ENCODE results near the gene SLC9A7. TPM values are rescaled to one million over a fixed set of nuclear protein-coding genes. Genes with fewer than 3 reads are reported as not detected.

SLC9A7 gene
- total RNA-seq, 1 donor from 2014 or later = 43.8 TPM

GRCh38 chrX:46573331-46573891 is 185.5 kb downstream of the SLC9A7 start, which contains the start of gene CHST7:
Gene CHST7 (plus strand): TSS chrX:46573765. CDS start chrX:46573932, 167 bp downstream.
- DNase-seq = peak; percentile 86
- intact Hi-C loops (cut with micrococcal nuclease) = loop anchor here (2.0 to 5.0 kb wide), 4 partner anchors 37 to 264 kb away; partner anchors contain the start of gene RP2
- Mint-ChIP-seq H3K4me1 (peaks cover 35% of the 10 kb centered on the region), H3K27ac (peak within 1 kb of the TSS; percentile 88), H3K9me3 (no peaks in the 10 kb centered on the region), H3K27me3 (no peaks in the 10 kb centered on the region), H3K4me3 (peak within 1 kb of the TSS; percentile 89), H3K36me3 (ENCODE audit: low read depth) (peaks cover 7% of the 10 kb centered on the region)

- Mint-ChIP-seq H3K36me3 (ENCODE audit: low read depth) (peaks cover 3% of the 10 kb centered on the region), H3K9me3 (no peaks in the 10 kb centered on the region), H3K4me1 (peaks cover 31% of the 10 kb centered on the region), H3K4me3 (peak overlapping the region; percentile 89), H3K27me3 (no peaks in the 10 kb centered on the region), H3K27ac (peak overlapping the region; percentile 88)
- peak; percentile 65 for DNase-seq
- intact Hi-C loops (cut with micrococcal nuclease) = loop anchor here (1.0 to 5.0 kb wide), 8 partner anchors 10 to 265 kb away; partner anchors contain the start of genes RP2 and ZNF674
Measured at GRCh38 chrX:46572340-46572936, 186.5 kb downstream of the SLC9A7 start.

GRCh38 chrX:46571423-46572339 is 187.2 kb downstream of the SLC9A7 start:
- Mint-ChIP-seq H3K36me3 (ENCODE audit: low read depth) (peaks cover 3% of the 10 kb centered on the region), H3K27me3 (no peaks in the 10 kb centered on the region), H3K27ac (peak overlapping the region; percentile 88), H3K4me1 (peaks cover 27% of the 10 kb centered on the region), H3K4me3 (peak overlapping the region; percentile 89), H3K9me3 (no peaks in the 10 kb centered on the region)
- DNase-seq = no peak
- intact Hi-C loops (cut with micrococcal nuclease) = loop anchor here (1.0 to 5.0 kb wide), 8 partner anchors 9 to 266 kb away; partner anchors contain the start of genes RP2 and ZNF674

GRCh38 chrX:46569621-46570020 is 189.3 kb downstream of the SLC9A7 start:
- Mint-ChIP-seq H3K27me3 (no peaks in the 10 kb centered on the region), H3K4me3 (no peak overlapping the region), H3K36me3 (ENCODE audit: low read depth) (peaks cover 3% of the 10 kb centered on the region), H3K27ac (no peak overlapping the region), H3K4me1 (peaks cover 17% of the 10 kb centered on the region), H3K9me3 (no peaks in the 10 kb centered on the region)
- no peak for DNase-seq
- intact Hi-C loops (cut with micrococcal nuclease) = loop anchor here (5.0 kb wide), 2 partner anchors 143 to 268 kb away; partner anchors contain the start of gene RP2

- peaks cover 3% of the 10 kb centered on the region for H3K36me3 Mint-ChIP-seq (ENCODE audit: low read depth)
- H3K27ac Mint-ChIP-seq = no peak overlapping the region
- no peak overlapping the region for H3K4me3 Mint-ChIP-seq
Measured at GRCh38 chrX:46567388-46567787, 191.5 kb downstream of the SLC9A7 start.

GRCh38 chrX:46561824-46562657 is 196.9 kb downstream of the SLC9A7 start:
- intact Hi-C loops (cut with micrococcal nuclease) = loop anchor here (1.0 kb wide), 1 partner anchor 10 kb away; no protein-coding TSS in a partner anchor
- DNase-seq = peak; percentile 59
- Mint-ChIP-seq H3K36me3 (ENCODE audit: low read depth) (peaks cover 7% of the 10 kb centered on the region), H3K4me1 (peaks cover 10% of the 10 kb centered on the region), H3K4me3 (no peak overlapping the region), H3K27ac (no peak overlapping the region), H3K9me3 (no peaks in the 10 kb centered on the region), H3K27me3 (no peaks in the 10 kb centered on the region)

More at GRCh38 chrX:46567388-46567787, 191.5 kb downstream of the SLC9A7 start:
- Mint-ChIP-seq H3K27me3 (no peaks in the 10 kb centered on the region), H3K9me3 (no peaks in the 10 kb centered on the region), H3K4me1 (peaks cover 12% of the 10 kb centered on the region)
- intact Hi-C loops (cut with micrococcal nuclease) = no loop called here
- no peak for DNase-seq

- intact Hi-C loops (cut with micrococcal nuclease) = no loop called here
- Mint-ChIP-seq H3K27ac (no peak overlapping the region), H3K4me1 (peaks cover 10% of the 10 kb centered on the region), H3K27me3 (no peaks in the 10 kb centered on the region), H3K36me3 (ENCODE audit: low read depth) (peaks cover 4% of the 10 kb centered on the region), H3K9me3 (no peaks in the 10 kb centered on the region), H3K4me3 (no peak overlapping the region)
- DNase-seq = no peak
Measured at GRCh38 chrX:46559062-46559461, 199.9 kb downstream of the SLC9A7 start.

- Mint-ChIP-seq H3K27me3 (no peaks in the 10 kb centered on the region), H3K27ac (no peak overlapping the region), H3K4me3 (no peak overlapping the region), H3K9me3 (no peaks in the 10 kb centered on the region), H3K4me1 (no peaks in the 10 kb centered on the region), H3K36me3 (ENCODE audit: low read depth) (peaks cover 10% of the 10 kb centered on the region)
- intact Hi-C loops (cut with micrococcal nuclease) = loop anchor here (1.0 kb wide), 1 partner anchor 241 kb away; no protein-coding TSS in a partner anchor
- no peak for DNase-seq
Measured at GRCh38 chrX:46554942-46555341, 204.0 kb downstream of the SLC9A7 start.

- no peaks in the 10 kb centered on the region for H3K9me3 Mint-ChIP-seq
- H3K4me1 Mint-ChIP-seq = peaks cover 1% of the 10 kb centered on the region
- H3K27ac Mint-ChIP-seq = no peak overlapping the region
- H3K36me3 Mint-ChIP-seq (ENCODE audit: low read depth) = peaks cover 13% of the 10 kb centered on the region
- no peak overlapping the region for H3K4me3 Mint-ChIP-seq
- no peak for DNase-seq
- H3K27me3 Mint-ChIP-seq = no peaks in the 10 kb centered on the region
- intact Hi-C loops (cut with micrococcal nuclease) = no loop called here
Measured at GRCh38 chrX:46553935-46554334, 205.0 kb downstream of the SLC9A7 start.

GRCh38 chrX:46551494-46552128 is 207.3 kb downstream of the SLC9A7 start:
- no peaks in the 10 kb centered on the region for H3K9me3 Mint-ChIP-seq
- H3K4me1 Mint-ChIP-seq = peaks cover 4% of the 10 kb centered on the region
- intact Hi-C loops (cut with micrococcal nuclease) = no loop called here
- no peaks in the 10 kb centered on the region for H3K27me3 Mint-ChIP-seq
- peaks cover 23% of the 10 kb centered on the region for H3K36me3 Mint-ChIP-seq (ENCODE audit: low read depth)
- DNase-seq = no peak
- H3K27ac Mint-ChIP-seq = no peak overlapping the region
- H3K4me3 Mint-ChIP-seq = no peak overlapping the region

- Mint-ChIP-seq H3K36me3 (ENCODE audit: low read depth) (peaks cover 26% of the 10 kb centered on the region), H3K27ac (no peak overlapping the region), H3K4me3 (no peak overlapping the region), H3K9me3 (no peaks in the 10 kb centered on the region), H3K27me3 (no peaks in the 10 kb centered on the region), H3K4me1 (peaks cover 11% of the 10 kb centered on the region)
- no peak for DNase-seq
- intact Hi-C loops (cut with micrococcal nuclease) = loop anchor here (5.0 kb wide), 2 partner anchors 87 to 242 kb away; no protein-coding TSS in a partner anchor
Measured at GRCh38 chrX:46549914-46550313, 209.0 kb downstream of the SLC9A7 start.
